Naive thymus-derived CD8-positive, alpha-beta T cell (primary cell): ENCODE data around the gene RTP3. TPM values are rescaled to one million over a fixed set of nuclear protein-coding genes. Genes with fewer than 3 reads are reported as not detected.

Source experiments
- ATAC-seq, 2 donors: fragments of 150-1000 bp; cut with Tn5 transposase in 1 of 2; sonication (Bioruptor Pico), chemical (Tn5 transposase) in 1 of 2; 1 replicate in 1 of 2; 2 replicates in 1 of 2; pipeline ENCODE4 v1.10.0; 2021; ENCODE audit warnings: mild to moderate bottlenecking in 2 of 2, moderate library complexity in 2 of 2
- POLR2A ChIA-PET: fragments of 350-600 bp; sonication (Branson Sonifier 250); formaldehyde crosslinking; loops from one replicate; lab custom pipeline; 2021; ENCODE audit warnings: antibody characterized with exemption; lab: Charles Lee
- DNase-seq, 10 donors: peaks; one replicate each; pipeline versions ENCODE4 v3.0.0 to v3.0.0-alpha.2; 2020 to 2022
- H3K27ac Mint-ChIP-seq, 10 donors: one replicate each; pipeline ENCODE4 v1.8.0; 2020 to 2022; ENCODE audit warnings: mild to moderate bottlenecking in 10 of 10, mixed read lengths in 10 of 10, moderate library complexity in 4 of 10, inconsistent platforms in 1 of 10
- H3K27me3 Mint-ChIP-seq, 5 donors: one replicate each; pipeline ENCODE4 v1.8.0; 2021 to 2022; ENCODE audit warnings: mixed read lengths in 5 of 5
- H3K36me3 Mint-ChIP-seq, 3 donors: one replicate each; pipeline ENCODE4 v1.8.0; 2020 to 2022; ENCODE audit warnings: mixed read lengths in 3 of 3, mild to moderate bottlenecking in 2 of 3, inconsistent platforms in 1 of 3
- H3K4me1 Mint-ChIP-seq, 4 donors: one replicate each; pipeline ENCODE4 v1.8.0; 2021 to 2022; ENCODE audit warnings: mixed read lengths in 4 of 4
- H3K4me3 Mint-ChIP-seq, 10 donors: one replicate each; pipeline ENCODE4 v1.8.0; 2020 to 2022; ENCODE audit warnings: mild to moderate bottlenecking in 10 of 10, mixed read lengths in 10 of 10, moderate library complexity in 6 of 10, inconsistent platforms in 1 of 10
- H3K9me3 Mint-ChIP-seq, 9 donors: one replicate each; pipeline ENCODE4 v1.8.0; 2020 to 2022; ENCODE audit warnings: mixed read lengths in 9 of 9, mild to moderate bottlenecking in 3 of 9, inconsistent platforms in 1 of 9, moderate library complexity in 1 of 9
- polyA plus RNA-seq, 3 donors: library from polyadenylated mRNA; unstranded; fragments of 300-500 nt; fragmentation: Illumina TruSeq; gene quantifications; one replicate each; pipeline ENCODE4 v1.2.3, GENCODE V29; 2021
- total RNA-seq, 8 experiments: library from RNA in 2 of 8; stranded (reverse) in 2 of 8; gene quantifications; one replicate each; pipeline ENCODE4 v1.2.3 and lab custom pipeline; 2021 to 2026

Gene RTP3
- total and polyA plus RNA-seq, 5 experiments from 2014 or later = not detected

GRCh38 chr3:46498916-46499519, 1.2 kb downstream of the RTP3 start:
- ATAC-seq (no peak), DNase-seq (no peak)
- no peak overlapping the region for H3K4me3 Mint-ChIP-seq
- H3K9me3 Mint-ChIP-seq = no peaks in the 10 kb centered on the region
- H3K27ac Mint-ChIP-seq = peak overlapping the region in 2 of 10 donors; percentile 56 to 75
- POLR2A ChIA-PET = interaction anchor here (1.4 kb wide), 1 partner anchor 42 kb away, joined by 3 read pairs; no protein-coding TSS in a partner anchor
- H3K4me1 Mint-ChIP-seq = peaks cover 0 to 21% (median 4%) of the 10 kb centered on the region in 4 donors
- H3K36me3 Mint-ChIP-seq = no peaks in the 10 kb centered on the region
- no peaks in the 10 kb centered on the region for H3K27me3 Mint-ChIP-seq

- Mint-ChIP-seq H3K4me3 (no peak overlapping the region), H3K27ac (peak overlapping the region in 1 of 10 donors; percentile 60), H3K36me3 (no peaks in the 10 kb centered on the region), H3K9me3 (no peaks in the 10 kb centered on the region), H3K4me1 (peaks cover 0 to 28% (median 6%) of the 10 kb centered on the region in 4 donors), H3K27me3 (no peaks in the 10 kb centered on the region)
- ATAC-seq (no peak), DNase-seq (no peak)
- POLR2A ChIA-PET = interaction anchor here (1.0 kb wide), 2 partner anchors 37 to 38 kb away, joined by 3 to 4 read pairs; no protein-coding TSS in a partner anchor
Observed at GRCh38 chr3:46500656-46501635, 3.2 kb downstream of the RTP3 start.

- peak overlapping the region in 1 of 10 donors; percentile 60 for H3K27ac Mint-ChIP-seq
- POLR2A ChIA-PET = interaction anchor here (1.0 kb wide), 2 partner anchors 36 to 37 kb away, joined by 3 to 4 read pairs; no protein-coding TSS in a partner anchor
- no peak overlapping the region for H3K4me3 Mint-ChIP-seq
- no peaks in the 10 kb centered on the region for H3K36me3 Mint-ChIP-seq
- DNase-seq (no peak), ATAC-seq (no peak)
- H3K4me1 Mint-ChIP-seq = peaks cover 0 to 27% (median 7%) of the 10 kb centered on the region in 4 donors
- peaks cover 0 to 2% (median 0%) of the 10 kb centered on the region in 5 donors for H3K27me3 Mint-ChIP-seq
- no peaks in the 10 kb centered on the region for H3K9me3 Mint-ChIP-seq
Observed at GRCh38 chr3:46501702-46502101, 3.9 kb downstream of the RTP3 start.

- POLR2A ChIA-PET = no interaction called here
- H3K36me3 Mint-ChIP-seq = no peaks in the 10 kb centered on the region
- peak overlapping the region in 2 of 10 donors; percentile 25 to 63 for H3K27ac Mint-ChIP-seq
- H3K4me3 Mint-ChIP-seq = no peak overlapping the region
- H3K27me3 Mint-ChIP-seq = peaks cover 0 to 3% (median 0%) of the 10 kb centered on the region in 5 donors
- H3K4me1 Mint-ChIP-seq = peaks cover 0 to 24% (median 5%) of the 10 kb centered on the region in 4 donors
- DNase-seq = no peak
- no peaks in the 10 kb centered on the region for H3K9me3 Mint-ChIP-seq
- ATAC-seq = no peak
Observed at GRCh38 chr3:46503200-46503874, 5.6 kb downstream of the RTP3 start.

- POLR2A ChIA-PET = no interaction called here
- H3K4me3 Mint-ChIP-seq = no peak overlapping the region
- peak overlapping the region in 1 of 10 donors; percentile 9 for H3K27ac Mint-ChIP-seq
- peaks cover 0 to 3% (median 0%) of the 10 kb centered on the region in 5 donors for H3K27me3 Mint-ChIP-seq
- peaks cover 0 to 24% (median 4%) of the 10 kb centered on the region in 4 donors for H3K4me1 Mint-ChIP-seq
- DNase-seq (no peak), ATAC-seq (no peak)
- H3K9me3 Mint-ChIP-seq = no peaks in the 10 kb centered on the region
- H3K36me3 Mint-ChIP-seq = no peaks in the 10 kb centered on the region
Observed at GRCh38 chr3:46504789-46505188, 7.0 kb downstream of the RTP3 start.

GRCh38 chr3:46505953-46506352, 8.2 kb downstream of the RTP3 start:
- DNase-seq = no peak
- Mint-ChIP-seq H3K4me1 (peaks cover 0 to 21% (median 3%) of the 10 kb centered on the region in 4 donors), H3K27me3 (peaks cover 0 to 3% (median 0%) of the 10 kb centered on the region in 5 donors), H3K36me3 (no peaks in the 10 kb centered on the region), H3K27ac (peak overlapping the region in 1 of 10 donors; percentile 58), H3K9me3 (no peaks in the 10 kb centered on the region), H3K4me3 (no peak overlapping the region)
- POLR2A ChIA-PET = no interaction called here
- ATAC-seq = no peak

- ATAC-seq = no peak
- Mint-ChIP-seq H3K4me1 (peaks cover 0 to 15% (median 3%) of the 10 kb centered on the region in 4 donors), H3K27ac (peak overlapping the region in 1 of 10 donors; percentile 4), H3K27me3 (peaks cover 0 to 5% (median 0%) of the 10 kb centered on the region in 5 donors), H3K9me3 (no peaks in the 10 kb centered on the region), H3K36me3 (no peaks in the 10 kb centered on the region), H3K4me3 (no peak overlapping the region)
- POLR2A ChIA-PET = no interaction called here
- DNase-seq = no peak
Observed at GRCh38 chr3:46506526-46506925, 8.8 kb downstream of the RTP3 start.

GRCh38 chr3:46508850-46509591, 11.2 kb downstream of the RTP3 start:
- no peak for ATAC-seq
- Mint-ChIP-seq H3K36me3 (no peaks in the 10 kb centered on the region), H3K4me1 (peaks cover 0 to 8% (median 3%) of the 10 kb centered on the region in 4 donors), H3K27ac (no peak overlapping the region), H3K27me3 (peaks cover 0 to 5% (median 0%) of the 10 kb centered on the region in 5 donors), H3K4me3 (no peak overlapping the region), H3K9me3 (no peaks in the 10 kb centered on the region)
- POLR2A ChIA-PET = no interaction called here
- no peak for DNase-seq

GRCh38 chr3:46509661-46510187, 11.9 kb downstream of the RTP3 start:
- Mint-ChIP-seq H3K9me3 (no peaks in the 10 kb centered on the region), H3K27ac (no peak overlapping the region), H3K4me1 (peaks cover 0 to 6% (median 3%) of the 10 kb centered on the region in 4 donors), H3K27me3 (peaks cover 0 to 5% (median 0%) of the 10 kb centered on the region in 5 donors), H3K36me3 (no peaks in the 10 kb centered on the region), H3K4me3 (no peak overlapping the region)
- ATAC-seq = no peak
- no peak for DNase-seq
- POLR2A ChIA-PET = no interaction called here

GRCh38 chr3:46512191-46512749, 14.5 kb downstream of the RTP3 start:
- Mint-ChIP-seq H3K27me3 (peaks cover 0 to 2% (median 0%) of the 10 kb centered on the region in 5 donors), H3K27ac (no peak overlapping the region), H3K4me3 (no peak overlapping the region), H3K4me1 (no peaks in the 10 kb centered on the region), H3K36me3 (no peaks in the 10 kb centered on the region), H3K9me3 (no peaks in the 10 kb centered on the region)
- DNase-seq (no peak), ATAC-seq (no peak)
- POLR2A ChIA-PET = no interaction called here

GRCh38 chr3:46516521-46516920, 18.7 kb downstream of the RTP3 start:
- H3K36me3 Mint-ChIP-seq = no peaks in the 10 kb centered on the region
- no peaks in the 10 kb centered on the region for H3K9me3 Mint-ChIP-seq
- ATAC-seq = no peak
- H3K27ac Mint-ChIP-seq = no peak overlapping the region
- no peak for DNase-seq
- no peaks in the 10 kb centered on the region for H3K4me1 Mint-ChIP-seq
- no peak overlapping the region for H3K4me3 Mint-ChIP-seq
- POLR2A ChIA-PET = no interaction called here
- peaks cover 0 to 1% (median 0%) of the 10 kb centered on the region in 5 donors for H3K27me3 Mint-ChIP-seq
